HG03135 (cell line): Measurements from ENCODE around the gene FAM185A.
"Not testable (repeated sequence)": the region's sequence is repeated elsewhere in the genome, so short reads cannot be mapped to it uniquely, and the experiment has no call there.

Experiments
- ATAC-seq: cut with Tn5 transposase; IDR thresholded peaks from one replicate; pipeline ENCODE4 v1.9.1; 2021; ENCODE audit warnings: mild to moderate bottlenecking, moderate library complexity; ENCODE audit not compliant: unreplicated experiment

Gene FAM185A

GRCh38 chr7:102776217-102776616, 27.4 kb downstream of the FAM185A start:
- ATAC-seq, result not testable (repeated sequence)

DNA sequence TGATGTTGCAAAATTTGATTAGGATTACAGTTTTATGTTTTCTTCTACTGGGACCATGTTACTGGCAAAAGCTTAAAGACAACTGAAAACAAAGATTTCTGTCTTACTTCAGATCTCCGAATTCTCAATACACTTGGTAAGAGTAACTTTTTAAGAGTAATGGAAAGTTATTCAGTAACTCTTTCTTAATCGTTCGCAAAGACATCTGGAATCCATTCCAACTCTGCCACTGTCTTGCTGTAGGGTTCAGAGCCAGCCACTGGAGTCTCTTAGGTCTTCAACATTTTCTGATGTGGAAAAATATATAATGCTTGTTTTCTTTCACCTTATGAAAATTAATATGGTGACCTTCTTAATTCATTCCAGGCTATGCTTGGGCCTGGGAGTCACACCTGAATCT, 29.9 kb downstream of the FAM185A start:
- not testable (repeated sequence) for ATAC-seq

- ATAC-seq, result not testable (repeated sequence)
Observed at GRCh38 chr7:102780926-102781325, 32.1 kb downstream of the FAM185A start.

GRCh38 chr7:102788770-102789169, 40.0 kb downstream of the FAM185A start:
- ATAC-seq, result not testable (repeated sequence)

DNA sequence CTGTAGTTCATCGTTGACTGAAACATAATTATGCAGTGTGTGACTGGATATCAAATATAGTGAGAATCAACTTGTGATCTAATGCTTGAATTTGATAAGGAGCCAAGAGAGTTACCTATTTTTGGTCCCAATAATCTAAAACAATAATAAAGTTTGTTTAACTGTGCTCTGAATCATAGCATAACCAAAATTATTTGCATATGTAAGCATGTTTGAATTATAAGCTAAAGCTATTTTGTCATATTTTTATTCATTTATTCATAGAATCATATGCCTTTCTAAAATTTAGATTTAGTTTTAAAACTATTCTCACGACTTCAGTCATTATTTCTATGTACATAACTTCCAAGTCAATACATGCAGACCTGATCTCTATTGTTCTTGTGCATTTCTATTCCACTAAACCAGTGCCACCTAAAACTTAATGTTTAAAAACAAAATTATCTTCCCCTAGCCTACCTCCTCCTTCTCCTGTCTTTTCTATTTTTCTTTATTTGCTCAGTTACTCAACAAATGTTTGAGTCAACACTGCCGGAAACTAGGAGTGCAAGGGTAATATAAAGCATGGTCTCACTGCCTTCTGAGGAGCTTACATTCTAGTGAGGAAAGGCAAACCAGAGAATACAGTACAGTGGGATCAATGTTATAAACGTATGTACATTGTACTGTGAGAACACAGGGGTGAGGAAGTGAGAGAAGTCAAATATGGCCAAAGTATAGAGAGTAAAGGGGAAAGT, 41.7 kb downstream of the FAM185A start:
- ATAC-seq, result not testable (repeated sequence)

DNA sequence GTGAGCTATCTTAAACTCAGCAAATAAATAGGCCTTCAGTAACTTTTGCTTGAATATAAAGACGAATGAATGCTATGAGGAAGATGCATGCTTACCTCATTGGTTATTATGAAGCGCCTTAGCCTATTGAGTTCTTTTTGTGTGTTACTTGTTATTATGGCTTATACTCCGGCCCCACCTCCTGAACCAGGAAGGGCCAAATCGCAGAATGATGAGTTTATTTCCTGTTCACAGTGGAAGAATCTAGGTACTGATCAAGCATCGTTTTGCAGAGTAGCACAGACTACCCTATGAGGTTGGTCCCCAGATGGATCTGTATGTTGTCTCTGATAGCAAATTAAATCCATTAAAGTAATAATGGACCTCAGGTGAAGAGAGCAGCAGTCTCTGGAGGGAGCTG, 42.6 kb downstream of the FAM185A start:
- not testable (repeated sequence) for ATAC-seq

DNA sequence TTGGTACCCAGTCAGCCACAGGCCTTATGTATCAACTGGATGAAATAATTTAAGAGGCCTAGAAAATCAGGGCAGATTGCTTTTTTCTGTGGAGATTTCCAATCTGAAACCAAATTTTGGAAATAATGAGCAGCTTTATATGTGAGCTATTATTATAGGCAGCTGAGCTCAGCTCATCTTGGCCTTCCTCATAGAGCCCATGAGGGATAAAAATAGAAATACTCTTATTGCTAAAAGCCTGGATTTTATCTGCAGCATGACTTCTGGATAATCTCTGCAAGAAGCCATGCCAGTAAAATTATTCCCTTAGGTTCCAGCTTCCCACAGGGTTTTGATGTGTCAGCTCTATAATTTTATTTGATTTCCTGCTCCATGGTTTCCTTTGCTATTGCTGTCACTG, 43.0 kb downstream of the FAM185A start:
- not testable (repeated sequence) for ATAC-seq

DNA sequence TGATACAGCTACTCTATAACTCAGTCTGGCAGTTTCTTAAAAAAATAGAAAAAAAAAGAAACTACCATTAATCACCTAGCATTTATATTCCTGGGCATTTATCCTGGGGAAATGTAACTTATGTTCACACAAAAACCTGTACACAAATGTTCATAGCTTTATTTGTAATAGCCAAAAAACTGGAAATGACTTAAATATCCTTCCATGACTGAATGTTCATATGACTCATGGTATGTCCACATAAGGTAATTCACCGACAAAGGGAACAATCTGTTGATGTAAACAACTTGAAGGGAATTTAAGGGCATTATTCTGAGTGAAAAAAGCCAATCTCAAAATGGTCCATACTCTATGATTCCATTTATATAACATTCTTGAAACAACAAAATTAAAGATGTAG, 45.8 kb downstream of the FAM185A start:
- not testable (repeated sequence) for ATAC-seq

DNA sequence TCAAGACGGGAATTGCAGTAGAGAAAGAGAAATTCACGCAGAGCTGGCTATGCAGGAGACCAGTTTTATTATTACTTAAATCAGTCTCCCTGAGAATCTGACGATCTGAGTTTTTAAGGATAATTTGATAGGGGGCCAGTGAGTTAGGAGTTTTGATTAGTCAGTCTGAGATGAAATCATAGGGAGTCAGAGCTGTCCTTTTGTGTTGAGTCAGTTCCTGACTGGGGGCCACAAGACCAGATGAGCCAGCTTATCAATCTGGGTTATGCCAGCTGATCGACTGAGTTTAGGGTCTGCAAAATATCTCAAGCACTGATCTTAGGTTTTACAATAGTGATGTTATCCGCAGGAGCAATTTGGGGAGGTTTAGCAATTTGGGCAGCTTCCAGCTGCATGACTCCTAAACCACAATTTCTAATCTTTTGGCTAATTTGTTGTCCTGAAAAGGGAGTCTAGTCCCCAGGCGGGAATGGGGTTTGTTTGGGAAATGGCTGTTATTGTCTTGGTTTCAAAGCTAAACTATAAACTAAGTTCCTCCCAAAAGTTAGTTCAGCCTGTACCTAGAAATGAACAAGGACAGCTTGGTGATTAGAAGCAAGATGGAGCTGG, 47.3 kb downstream of the FAM185A start:
- not testable (repeated sequence) for ATAC-seq

DNA sequence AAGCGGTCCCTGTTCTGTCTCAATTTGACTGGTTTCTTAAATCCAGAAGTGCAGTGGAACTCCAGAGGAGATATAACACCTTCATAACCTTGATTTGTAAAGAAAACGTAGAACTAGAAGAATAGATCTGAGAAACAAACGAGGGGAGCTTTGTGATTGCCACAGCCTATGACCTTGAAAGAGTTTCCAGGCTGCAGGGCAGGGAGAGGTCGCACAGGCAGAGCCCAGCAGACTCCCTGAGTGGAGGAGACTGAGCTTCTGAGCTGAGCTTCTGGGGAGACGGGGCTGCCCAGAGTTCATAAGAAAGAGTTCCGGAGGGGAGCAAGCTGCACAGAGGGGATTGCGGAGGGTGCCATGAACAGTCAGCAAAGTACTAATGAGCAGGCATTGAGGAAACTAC, 57.8 kb downstream of the FAM185A start:
- no peak for ATAC-seq

GRCh38 chr7:102810916-102811315, 62.1 kb downstream of the FAM185A start:
- no peak for ATAC-seq

DNA sequence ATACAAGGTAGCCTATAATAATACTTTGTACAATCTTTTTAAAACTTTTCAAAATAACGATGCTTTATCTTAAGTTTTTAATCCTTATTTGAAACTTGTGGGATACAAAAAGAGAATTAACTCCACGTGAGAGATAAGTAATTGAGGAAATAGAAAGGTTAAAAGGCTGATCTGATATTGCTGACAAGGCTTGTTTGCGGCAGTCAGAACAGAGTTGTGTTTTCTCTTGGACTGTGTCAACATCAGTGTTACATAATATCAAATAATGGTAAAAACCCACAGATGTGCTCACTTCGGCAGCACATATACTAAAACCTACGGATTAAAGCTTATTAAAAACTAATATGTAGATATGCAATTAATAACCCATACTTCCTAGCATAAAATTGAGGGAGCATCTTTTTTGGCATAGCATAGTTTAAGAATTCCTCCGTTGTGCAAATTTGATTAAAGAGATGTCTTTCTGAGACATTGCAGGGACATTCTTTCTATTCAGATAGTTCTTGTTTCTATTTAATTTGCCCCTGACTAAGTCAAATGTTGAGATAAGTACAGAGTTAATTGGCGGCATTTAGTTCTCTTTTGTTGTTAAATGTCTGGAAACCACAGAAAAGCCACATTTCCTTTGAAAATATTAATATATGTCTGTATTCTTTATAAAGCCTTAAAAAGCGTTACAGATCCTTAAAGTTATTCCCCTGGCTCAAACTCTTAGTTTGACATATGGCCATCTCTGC, 63.3 kb downstream of the FAM185A start:
- ATAC-seq, result no peak

GRCh38 chr7:102813191-102814024, 64.6 kb downstream of the FAM185A start:
- no peak for ATAC-seq

DNA sequence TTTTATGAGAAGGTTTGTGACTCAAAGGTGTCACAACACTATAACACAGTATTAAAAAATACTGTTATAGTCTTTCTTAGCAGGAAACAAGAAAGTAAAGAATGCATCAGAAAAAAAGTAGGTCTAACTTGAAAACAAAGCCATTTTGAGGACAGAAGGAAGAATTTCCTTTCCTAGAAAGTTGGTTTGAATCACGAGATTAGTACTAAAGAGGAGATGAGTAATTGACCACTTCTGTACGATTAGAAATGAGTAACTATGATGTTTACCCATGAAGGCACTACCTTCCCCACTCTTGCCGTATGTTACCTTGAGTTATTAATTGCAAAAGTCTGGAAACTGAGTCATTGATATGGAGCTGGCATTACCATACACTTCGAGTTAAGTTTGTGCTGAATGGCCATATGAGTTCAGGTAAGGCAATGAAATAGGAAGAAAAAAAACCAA, 65.2 kb downstream of the FAM185A start:
- ATAC-seq, result no peak

DNA sequence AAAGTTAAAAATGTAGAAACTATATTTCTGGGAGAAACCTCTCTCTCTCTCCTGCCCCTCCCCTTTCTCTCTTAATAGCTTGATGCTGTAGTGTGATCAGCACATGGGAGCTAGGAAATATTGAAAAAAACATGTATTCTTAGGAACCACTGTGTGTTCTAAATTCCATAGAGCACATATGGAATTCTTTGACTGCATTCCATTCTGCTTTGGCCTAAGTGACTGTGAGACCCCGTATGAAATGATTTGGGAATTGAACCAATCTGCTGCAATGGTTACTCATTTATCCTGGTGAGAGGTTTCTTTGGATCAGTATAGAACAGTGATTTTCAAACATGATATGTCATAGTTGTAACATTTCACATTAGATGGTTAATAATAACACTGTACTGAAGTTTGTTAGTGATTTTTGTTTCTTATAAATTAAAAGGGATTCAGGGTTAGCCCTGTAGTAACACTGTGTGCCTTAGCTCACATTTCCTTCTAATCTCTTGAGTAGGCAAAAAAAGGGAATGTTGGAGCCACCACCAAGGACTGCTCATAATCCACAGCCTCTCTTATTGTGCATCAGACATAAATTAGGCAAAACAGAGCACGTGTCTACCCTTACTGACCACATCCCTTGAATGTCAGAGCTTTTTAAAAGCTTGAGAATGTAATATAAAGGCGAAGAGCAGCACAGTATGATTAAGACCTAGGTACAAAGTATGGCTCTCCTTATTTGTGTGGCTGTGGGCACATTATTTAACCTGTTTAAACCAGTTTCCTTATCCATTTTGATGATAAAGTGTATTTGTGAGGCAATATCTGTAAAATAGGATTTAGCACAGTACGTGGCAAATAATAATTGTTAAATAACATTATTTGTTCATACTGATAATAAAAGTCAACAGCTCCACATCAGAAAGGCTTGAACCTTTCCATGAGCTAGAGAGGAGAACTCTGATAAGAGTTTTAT, 69.1 kb downstream of the FAM185A start:
- ATAC-seq, result no peak

- no peak for ATAC-seq
Observed at GRCh38 chr7:102819151-102819550, 70.4 kb downstream of the FAM185A start.

GRCh38 chr7:102821994-102822747, 73.4 kb downstream of the FAM185A start:
- no peak for ATAC-seq

- no peak for ATAC-seq
Observed at GRCh38 chr7:102823390-102824119, 74.8 kb downstream of the FAM185A start.
